ENCODE data around the gene PCDHGA7.
"Not testable (repeated sequence)": the region's sequence is repeated elsewhere in the genome, so short reads cannot be mapped to it uniquely, and the experiment has no call there.

Gene PCDHGA7

DNA sequence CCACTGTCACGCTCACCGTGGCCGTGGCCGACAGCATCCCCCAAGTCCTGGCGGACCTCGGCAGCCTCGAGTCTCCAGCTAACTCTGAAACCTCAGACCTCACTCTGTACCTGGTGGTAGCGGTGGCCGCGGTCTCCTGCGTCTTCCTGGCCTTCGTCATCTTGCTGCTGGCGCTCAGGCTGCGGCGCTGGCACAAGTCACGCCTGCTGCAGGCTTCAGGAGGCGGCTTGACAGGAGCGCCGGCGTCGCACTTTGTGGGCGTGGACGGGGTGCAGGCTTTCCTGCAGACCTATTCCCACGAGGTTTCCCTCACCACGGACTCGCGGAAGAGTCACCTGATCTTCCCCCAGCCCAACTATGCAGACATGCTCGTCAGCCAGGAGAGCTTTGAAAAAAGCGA lies 50.2 kb downstream of the PCDHGA7 start:
- DNase-seq: not testable (repeated sequence)

DNA sequence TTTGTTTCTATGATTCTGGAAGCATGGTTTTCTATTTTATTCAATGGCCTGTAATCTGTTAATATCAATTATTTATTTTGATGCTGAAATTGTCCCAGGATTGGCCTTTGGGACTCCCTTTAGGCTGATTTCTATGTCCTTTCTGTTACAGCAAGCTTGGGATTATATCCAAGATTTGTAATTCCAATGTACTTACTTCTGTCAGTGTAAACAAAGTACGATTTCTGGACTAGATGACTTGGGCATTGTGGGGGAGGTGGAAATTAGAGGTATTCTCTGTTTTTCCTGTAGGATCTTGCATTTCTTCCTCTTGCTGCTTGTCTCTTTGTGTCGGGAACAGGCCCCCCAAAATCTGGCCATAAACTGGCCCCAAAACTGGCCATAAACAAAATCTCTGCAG lies 51.5 kb downstream of the PCDHGA7 start:
- no peak for DNase-seq

Data from NCI-H1436 (cell line).